ENCODE results near the gene DSC2. TPM values are rescaled to one million over a fixed set of nuclear protein-coding genes. Genes with fewer than 3 reads are reported as not detected.
"Not testable (repeated sequence)": the region's sequence is repeated elsewhere in the genome, so short reads cannot be mapped to it uniquely, and the experiment has no call there.

Gene DSC2
- total RNA-seq, 4 donors from 2014 or later = 0.26 to 17.9 (median 5.1) TPM

DNA sequence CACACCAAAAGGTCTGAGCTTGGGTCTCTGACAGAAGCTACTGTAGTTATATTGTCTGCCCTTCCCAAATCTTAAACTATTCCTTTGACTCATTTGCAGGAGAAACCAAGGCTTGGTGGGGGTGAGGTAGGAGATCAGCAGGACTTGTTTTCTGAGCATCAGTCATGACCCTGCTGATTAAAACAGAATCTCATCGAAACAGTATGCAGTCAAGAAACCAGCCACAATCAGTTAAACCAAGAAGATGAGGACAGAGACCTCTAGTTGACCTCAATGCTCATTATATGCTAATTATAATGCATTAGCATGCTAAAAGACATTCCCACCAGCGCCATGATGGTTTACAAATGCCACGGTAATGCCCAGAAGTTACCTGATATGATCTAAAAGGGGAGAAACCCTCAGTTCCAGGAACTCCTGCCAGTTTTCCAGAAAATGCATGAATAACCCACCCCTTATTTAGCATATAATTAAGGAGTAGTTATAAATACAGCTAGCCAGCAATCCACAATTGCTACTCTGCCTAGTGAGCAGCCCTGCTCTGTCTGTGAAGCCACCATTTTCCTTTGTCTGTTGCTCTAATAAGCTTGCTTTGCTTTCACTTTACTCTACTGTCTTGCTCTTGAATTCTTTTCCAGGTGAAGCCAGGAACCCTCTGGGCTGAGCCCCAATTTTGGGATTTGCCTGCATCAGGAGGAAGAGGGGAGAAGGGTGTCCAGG, 86.3 kb downstream of the DSC2 start:
- Histone ChIP-seq H3K27ac (no peak overlapping the region), H3K4me1 (no peaks in the 10 kb centered on the region), H3K9me3 (no peaks in the 10 kb centered on the region), H3K36me3 (no peaks in the 10 kb centered on the region), H3K4me3 (no peak overlapping the region), H3K27me3 (no peaks in the 10 kb centered on the region)
- TF ChIP-seq, protein P1, sequence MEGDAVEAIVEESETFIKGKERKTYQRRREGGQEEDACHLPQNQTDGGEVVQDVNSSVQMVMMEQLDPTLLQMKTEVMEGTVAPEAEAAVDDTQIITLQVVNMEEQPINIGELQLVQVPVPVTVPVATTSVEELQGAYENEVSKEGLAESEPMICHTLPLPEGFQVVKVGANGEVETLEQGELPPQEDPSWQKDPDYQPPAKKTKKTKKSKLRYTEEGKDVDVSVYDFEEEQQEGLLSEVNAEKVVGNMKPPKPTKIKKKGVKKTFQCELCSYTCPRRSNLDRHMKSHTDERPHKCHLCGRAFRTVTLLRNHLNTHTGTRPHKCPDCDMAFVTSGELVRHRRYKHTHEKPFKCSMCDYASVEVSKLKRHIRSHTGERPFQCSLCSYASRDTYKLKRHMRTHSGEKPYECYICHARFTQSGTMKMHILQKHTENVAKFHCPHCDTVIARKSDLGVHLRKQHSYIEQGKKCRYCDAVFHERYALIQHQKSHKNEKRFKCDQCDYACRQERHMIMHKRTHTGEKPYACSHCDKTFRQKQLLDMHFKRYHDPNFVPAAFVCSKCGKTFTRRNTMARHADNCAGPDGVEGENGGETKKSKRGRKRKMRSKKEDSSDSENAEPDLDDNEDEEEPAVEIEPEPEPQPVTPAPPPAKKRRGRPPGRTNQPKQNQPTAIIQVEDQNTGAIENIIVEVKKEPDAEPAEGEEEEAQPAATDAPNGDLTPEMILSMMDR (IDR thresholded peaks at IDR 0.05) = no peak
- TF ChIP-seq POLR2A (IDR thresholded peaks at IDR 0.05) = no peak
- intact Hi-C loops (cut with DNase I; ENCODE audit: low total_unique reads) = no loop called here
- DNase-seq = no peak

DNA sequence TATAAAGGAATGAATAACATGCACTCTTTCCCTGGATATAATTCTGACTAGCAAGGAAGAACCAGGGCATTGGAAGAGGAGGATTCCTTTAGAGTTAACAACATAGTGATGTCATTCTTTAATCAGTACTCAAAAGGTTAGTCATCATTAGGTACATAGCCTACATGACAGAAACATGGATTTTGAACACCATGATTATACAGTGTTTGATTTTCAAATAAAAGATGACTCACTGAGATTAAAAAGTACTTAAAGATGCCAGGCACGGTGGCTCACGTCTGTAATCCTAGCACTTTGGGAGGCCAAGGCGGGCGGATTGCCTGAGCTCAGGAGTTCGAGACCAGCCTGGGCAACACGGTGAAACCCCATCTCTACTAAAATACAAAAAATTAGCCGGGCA, 90.8 kb downstream of the DSC2 start:
- H3K36me3 ChIP-seq; H3K4me1 ChIP-seq; DNase-seq; H3K27ac ChIP-seq; H3K4me3 ChIP-seq; H3K27me3 ChIP-seq; intact Hi-C loops (cut with DNase I; ENCODE audit: low total_unique reads); H3K9me3 ChIP-seq: not testable (repeated sequence)

DNA sequence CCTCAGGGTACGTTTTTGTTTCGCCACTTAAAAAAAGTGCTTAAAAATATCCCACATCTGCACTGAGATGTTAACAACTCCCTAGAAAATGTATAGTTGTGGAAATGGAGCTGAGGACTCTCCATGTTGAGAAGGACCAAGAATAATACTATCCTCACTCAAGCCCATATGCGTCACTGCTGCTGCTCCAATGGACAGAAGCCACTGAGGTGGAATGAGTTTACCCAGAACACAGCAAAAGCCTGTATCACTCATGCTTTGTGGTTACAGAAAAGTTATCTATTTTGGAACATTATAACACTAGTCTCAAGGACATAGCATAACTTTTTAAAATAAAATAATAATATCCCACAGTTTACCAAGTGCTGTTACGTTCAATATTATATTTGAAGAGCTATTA, 91.6 kb downstream of the DSC2 start:
- Histone ChIP-seq H3K27ac (no peak overlapping the region), H3K36me3 (no peaks in the 10 kb centered on the region), H3K9me3 (no peaks in the 10 kb centered on the region), H3K27me3 (no peaks in the 10 kb centered on the region), H3K4me1 (no peaks in the 10 kb centered on the region), H3K4me3 (no peak overlapping the region)
- intact Hi-C loops (cut with DNase I; ENCODE audit: low total_unique reads) = no loop called here
- no peak for DNase-seq
- TF ChIP-seq POLR2A (IDR thresholded peaks at IDR 0.05) = no peak
- TF ChIP-seq, protein P1 (IDR thresholded peaks at IDR 0.05) = no peak

Other genes starting within 250 kb of the DSC2 start
- 10 to 100 TPM in 1 of 4 donors, 1 to 10 TPM in 1, not detected in 2; 1.3 to 15.7 TPM for gene DSC3, start 59.7 kb downstream of the DSC2 start, total RNA-seq
- not detected for gene DSC1, start 60.4 kb upstream of the DSC2 start, total RNA-seq
- under 1 TPM in 1 of 4 donors, not detected in 3; 0.14 TPM for gene DSG1, start 215.7 kb upstream of the DSC2 start, total RNA-seq

Data from uterus (tissue), 4 donors.